ENCODE data around the gene FRMD4A. TPM values are rescaled to one million over a fixed set of nuclear protein-coding genes. Genes with fewer than 3 reads are reported as not detected.
A peak's percentile ranks its signal among the peaks of the same experiment; 100 is the strongest.

FRMD4A gene
- total RNA-seq, 1 experiment from 2014 or later = 19.6 TPM

- H4K91ac ChIP-seq (ENCODE audit: insufficient read length, low read depth, low read length) = no peak overlapping the region
- no peak overlapping the region for H3K4me3 Mint-ChIP-seq
- peaks cover 5% of the 10 kb centered on the region; the same call in 1 of the 2 replicates for H3K4me1 ChIP-seq (ENCODE audit: insufficient read depth, low read length)
- no peak overlapping the region for H3K27ac ChIP-seq (ENCODE audit: insufficient read length, low read depth, low read length)
- no peak overlapping the region for H2AK5ac ChIP-seq (ENCODE audit: insufficient read length, low read length)
- no peak overlapping the region for H3K4me2 ChIP-seq (ENCODE audit: insufficient read depth, insufficient read length, low read length)
- DNase-seq = no peak
- H3K79me1 ChIP-seq (ENCODE audit: insufficient read depth, low read depth, low read length, poor library complexity, severe bottlenecking) = peaks cover under 1% of the 10 kb centered on the region
- no peak overlapping the region for H2BK12ac ChIP-seq (ENCODE audit: insufficient read length, low read depth, low read length)
- no peak overlapping the region for H3K4ac ChIP-seq (ENCODE audit: low read depth, low read length)
- H3T11ph ChIP-seq (ENCODE audit: low read length) = no peak overlapping the region
- no peak overlapping the region for H3K56ac ChIP-seq (ENCODE audit: insufficient read length, low read depth, low read length)
- H3K9me3 ChIP-seq (ENCODE audit: control insufficient read depth, low read depth, low read length) = no peaks in the 10 kb centered on the region
- no peak overlapping the region for H3K9ac ChIP-seq (ENCODE audit: extremely low read depth, insufficient read length, low read length)
- no peak overlapping the region for H3K14ac ChIP-seq (ENCODE audit: insufficient read depth, low read length)
- H3K36me3 Mint-ChIP-seq (ENCODE audit: insufficient read depth in 1 of 3, low read depth in 3 of 3) = no peaks in the 10 kb centered on the region
- no peaks in the 10 kb centered on the region for H3K9me3 Mint-ChIP-seq
- H4K5ac ChIP-seq (ENCODE audit: insufficient read length, low read depth, low read length) = no peak overlapping the region
- H4K8ac ChIP-seq (replicated peaks; ENCODE audit: insufficient read length, low read depth, low read length) = no peak overlapping the region
- no peak overlapping the region for H2BK15ac ChIP-seq (ENCODE audit: low read depth, low read length)
- no peaks in the 10 kb centered on the region for H3K23me2 ChIP-seq (ENCODE audit: insufficient read length, low read depth, low read length, poor library complexity, severe bottlenecking)
- no peak overlapping the region for H2AFZ ChIP-seq (ENCODE audit: low read length)
- TF ChIP-seq CTCF (conservative IDR thresholded peaks at IDR 0.05) = no peak
- no peak overlapping the region for H3K23ac ChIP-seq (ENCODE audit: insufficient read length, low read depth, low read length)
- peaks cover 12 to 20% of the 10 kb centered on the region in 2 experiments for H3K4me1 Mint-ChIP-seq
- no peaks in the 10 kb centered on the region for H4K20me1 ChIP-seq (ENCODE audit: control insufficient read depth, insufficient read depth, insufficient read length)
- H2BK120ac ChIP-seq (ENCODE audit: low read depth, low read length, poor library complexity, severe bottlenecking) = no peak overlapping the region
- no peak overlapping the region for H2BK20ac ChIP-seq (ENCODE audit: low read depth, low read length, poor library complexity, severe bottlenecking)
- peaks cover 10% of the 10 kb centered on the region; the same call in 1 of the 2 replicates for H3K79me2 ChIP-seq (ENCODE audit: insufficient read depth, low read length)
- no CpG with 5 or more reads among the region's 11 CpGs for WGBS (ENCODE audit: extremely low coverage, insufficient read length, low lambda C conversion rate)
- no peak overlapping the region for H3K18ac ChIP-seq (ENCODE audit: insufficient read length, low read depth, low read length)
- no peaks in the 10 kb centered on the region for H3K27me3 Mint-ChIP-seq (ENCODE audit: low read depth)
- H2BK5ac ChIP-seq (ENCODE audit: insufficient read length, low read length) = no peak overlapping the region
- peak overlapping the region in 1 of 3 experiments; percentile 58; a peak in 3 of 7 replicates for H3K27ac Mint-ChIP-seq
- no peaks in the 10 kb centered on the region for H3K27me3 ChIP-seq (ENCODE audit: insufficient read depth, low read length)
Measured at GRCh38 chr10:13877154-13877909, 453.4 kb downstream of the FRMD4A start.

Measured in H9 (cell line).